Endothelial cell of umbilical vein (primary cell): ENCODE measurements around the gene NDUFAF2. TPM values are rescaled to one million over a fixed set of nuclear protein-coding genes. Genes with fewer than 3 reads are reported as not detected.

Experiments
- BruUV-seq: library from RNA; stranded (reverse); fragments of 400-500 nt; replicated peaks from 2 replicates; lab custom pipeline; 2021; lab: Mats Ljungman, UMichigan
- CTCF ChIA-PET: fragments of 300-600, 350-600 bp; sonication (Branson Sonifier 250); formaldehyde crosslinking; loops from one replicate; lab custom pipeline; 2021; ENCODE audit warnings: antibody characterized with exemption, inconsistent platforms; lab: Charles Lee
- POLR2A ChIA-PET: fragments of 300-600, 350-600 bp; sonication (Branson Sonifier 250); formaldehyde crosslinking; loops from one replicate; lab custom pipeline; 2021; ENCODE audit warnings: antibody characterized with exemption, inconsistent platforms; lab: Charles Lee
- DNase-seq: peaks from one replicate; pipeline ENCODE4 v3.0.0-alpha.2; 2011; ENCODE audit warnings: low read depth, low spot score
- FAIRE-seq: peaks from 2 replicates; lab custom pipeline; 2011; peaks lifted over from hg19 to GRCh38; lab: Jason Lieb, UNC
- H2AFZ ChIP-seq: 2 replicates; pipeline ENCODE4 v1.6.0; 2012; ENCODE audit warnings: low read depth, low read length, control low read depth, inconsistent platforms
- H3K27ac ChIP-seq: 2 replicates; pipeline ENCODE4 v1.5.1; 2011; ENCODE audit warnings: low read depth, mild to moderate bottlenecking, control low read depth, low read length, moderate library complexity; ENCODE audit not compliant: insufficient read depth
- H3K27me3 ChIP-seq, 2 experiments: 2 replicates each; pipeline versions ENCODE4 v1.6.0 to v1.6.1; 2011; ENCODE audit warnings: low read length in 2 of 2, mixed read lengths in 1 of 2; ENCODE audit not compliant: control insufficient read depth in 2 of 2, insufficient read depth in 2 of 2
- H3K36me3 ChIP-seq, 2 experiments: 2 replicates in 1 of 2; 3 replicates in 1 of 2; pipeline ENCODE4 v1.5.1; 2011; ENCODE audit warnings: low read length in 2 of 2, mild to moderate bottlenecking in 1 of 2, moderate library complexity in 1 of 2; ENCODE audit not compliant: control insufficient read depth in 2 of 2, insufficient read depth in 2 of 2; ENCODE audit errors: extremely low read depth in 1 of 2
- H3K4me1 ChIP-seq: 3 replicates; pipeline ENCODE4 v1.5.1; 2011; ENCODE audit warnings: mild to moderate bottlenecking, low read length; ENCODE audit not compliant: control insufficient read depth, insufficient read depth; ENCODE audit errors: extremely low read depth
- H3K4me2 ChIP-seq: 2 replicates; pipeline ENCODE4 v1.6.1; 2011; ENCODE audit warnings: low read length, control low read depth, mixed read lengths; ENCODE audit not compliant: insufficient read depth
- H3K4me3 ChIP-seq, 3 experiments: fragments of 200-600 bp in 1 of 3; sonication (generic), shearing (Covaris generic) in 1 of 3; replicated peaks in 1 of 3; 2 replicates each; pipeline ENCODE4 v1.5.1; 2011 to 2016; ENCODE audit warnings: control low read depth in 3 of 3, low read length in 3 of 3, mild to moderate bottlenecking in 2 of 3, inconsistent platforms in 1 of 3, low read depth in 1 of 3, moderate library complexity in 1 of 3; ENCODE audit not compliant: insufficient read depth in 1 of 3
- H3K79me2 ChIP-seq: 2 replicates; pipeline ENCODE4 v1.6.0; 2012; ENCODE audit warnings: low read length, inconsistent platforms; ENCODE audit not compliant: control insufficient read depth, insufficient read depth
- H3K9ac ChIP-seq: replicated peaks from 2 replicates; pipeline ENCODE3; 2011; ENCODE audit warnings: low read length, control low read depth; ENCODE audit not compliant: insufficient read depth; ENCODE audit errors: extremely low read depth
- H3K9me1 ChIP-seq: replicated peaks from 3 replicates; pipeline ENCODE4 v1.6.0; 2011; ENCODE audit warnings: mild to moderate bottlenecking, low read length; ENCODE audit not compliant: control insufficient read depth, insufficient read depth; ENCODE audit errors: extremely low read depth
- H3K9me3 ChIP-seq: replicated peaks from 2 replicates; pipeline ENCODE4 v1.5.1; 2012; ENCODE audit warnings: low read length, inconsistent platforms; ENCODE audit not compliant: control insufficient read depth, insufficient read depth
- H4K20me1 ChIP-seq: replicated peaks from 2 replicates; pipeline ENCODE3; 2011; ENCODE audit warnings: mild to moderate bottlenecking, low read length; ENCODE audit not compliant: control insufficient read depth, insufficient read depth; ENCODE audit errors: extremely low read depth
- CTCF ChIP-seq, 2 donors: IDR thresholded peaks; 1 replicate in 1 of 2; 2 replicates in 1 of 2; pipeline ENCODE4 v1.5.1; 2011; ENCODE audit warnings: low read length in 2 of 2, mild to moderate bottlenecking in 2 of 2, moderate library complexity in 2 of 2, control low read depth in 1 of 2, inconsistent platforms in 1 of 2, low read depth in 1 of 2; ENCODE audit not compliant: insufficient read depth in 1 of 2; ENCODE audit errors: extremely low read depth in 1 of 2
- GATA2 ChIP-seq: IDR thresholded peaks from 2 replicates; pipeline ENCODE4 v1.7.0; 2011; ENCODE audit warnings: low read depth, mild to moderate bottlenecking, moderate library complexity, mixed read lengths, low read length; ENCODE audit not compliant: insufficient read length, insufficient read depth
- JUN ChIP-seq: IDR thresholded peaks from 2 replicates; pipeline ENCODE4 v1.6.1; 2011; ENCODE audit warnings: borderline replicate concordance, low read depth; ENCODE audit not compliant: insufficient read length, insufficient read depth
- MAX ChIP-seq: IDR thresholded peaks from 2 replicates; pipeline ENCODE4 v1.6.1; 2011; ENCODE audit not compliant: insufficient read depth, insufficient read length
- MYC ChIP-seq: IDR thresholded peaks from one replicate; pipeline ENCODE4 v1.6.1; 2011; ENCODE audit warnings: mild to moderate bottlenecking, low read depth, low read length
- POLR2A ChIP-seq: IDR thresholded peaks from 2 replicates; pipeline ENCODE4 v1.6.1; 2012; ENCODE audit warnings: low read depth, mild to moderate bottlenecking, control low read depth, low read length
- POLR2AphosphoS5 ChIP-seq: IDR thresholded peaks from 2 replicates; pipeline ENCODE4 v1.6.1; 2012; ENCODE audit warnings: low read depth, mild to moderate bottlenecking, control low read depth, low read length, moderate library complexity; ENCODE audit not compliant: insufficient read depth
- dilution Hi-C: fragments of 300-500 bp; cut with MboI; formaldehyde crosslinking; loops from one replicate; pipeline ENCODE4 v1.15.0; 2019; ENCODE audit warnings: low sequenced_read_pairs; ENCODE audit not compliant: extremely low pct_ligation_motif_present
- intact Hi-C: fragments of 100-400 bp; cut with micrococcal nuclease; formaldehyde crosslinking; loops from one replicate; pipeline ENCODE4 v1.10.0; 2022
- polyA plus RNA-seq, 4 experiments: library from polyadenylated mRNA; depleted of rRNA in 3 of 4; stranded (reverse) in 3 of 4; unstranded in 1 of 4; fragments of >200 nt; gene quantifications; 2 replicates each; pipeline versions ENCODE4 v1.2.1 to v1.2.3, GENCODE V29; 2011 to 2012; ENCODE audit warnings: missing spikeins in 1 of 4
- total RNA-seq: library from RNA; stranded (reverse); gene quantifications from 2 replicates; pipeline ENCODE4 v1.2.3, GENCODE V29; 2021

The NDUFAF2 gene
- total and polyA plus RNA-seq, 2 donors (not counting 3 experiments of a cell fraction or from before 2014, with no cell fraction given) = 10.7 to 39.9 TPM

GRCh38 chr5:60916646-60917045 is 28.4 kb upstream of the NDUFAF2 start:
- Histone ChIP-seq H3K9ac (no peak overlapping the region), H3K4me3 (no peak overlapping the region), H3K36me3 (peaks cover 0 to 2% of the 10 kb centered on the region in 2 experiments), H4K20me1 (no peaks in the 10 kb centered on the region), H3K9me1 (no peaks in the 10 kb centered on the region), H3K27ac (no peak overlapping the region), H2AFZ (no peak overlapping the region), H3K79me2 (no peaks in the 10 kb centered on the region), H3K4me2 (no peak overlapping the region), H3K27me3 (no peaks in the 10 kb centered on the region), H3K9me3 (no peaks in the 10 kb centered on the region), H3K4me1 (no peaks in the 10 kb centered on the region)
- DNase-seq (no peak), FAIRE-seq (no peak)
- BruUV-seq = no TSS peak
- ChIA-PET CTCF (no interaction called here), POLR2A (no interaction called here)
- TF ChIP-seq GATA2 = no peak
- TF ChIP-seq JUN = no peak
- TF ChIP-seq POLR2AphosphoS5 = no peak
- no peak for TF ChIP-seq POLR2A
- no peak for TF ChIP-seq CTCF (IDR thresholded peaks at IDR 0.05; ENCODE audit: extremely low read depth in 1 of 2, insufficient read depth in 1 of 2, low read depth in 1 of 2, low read length in 2 of 2)
- TF ChIP-seq MAX = no peak
- no peak for TF ChIP-seq MYC
- intact Hi-C loops (no loop called here), dilution Hi-C loops (no loop called here)
